GDM1 (cell line): ENCODE data around the gene ARHGAP8.

Experiments
- DNase-seq: peaks from one replicate; lab custom pipeline; 2025; lab: John Stamatoyannopoulos, UW

The ARHGAP8 gene

GRCh38 chr22:44726439-44726838 lies 25.9 kb upstream of the ARHGAP8 start:
- no peak for DNase-seq

DNA sequence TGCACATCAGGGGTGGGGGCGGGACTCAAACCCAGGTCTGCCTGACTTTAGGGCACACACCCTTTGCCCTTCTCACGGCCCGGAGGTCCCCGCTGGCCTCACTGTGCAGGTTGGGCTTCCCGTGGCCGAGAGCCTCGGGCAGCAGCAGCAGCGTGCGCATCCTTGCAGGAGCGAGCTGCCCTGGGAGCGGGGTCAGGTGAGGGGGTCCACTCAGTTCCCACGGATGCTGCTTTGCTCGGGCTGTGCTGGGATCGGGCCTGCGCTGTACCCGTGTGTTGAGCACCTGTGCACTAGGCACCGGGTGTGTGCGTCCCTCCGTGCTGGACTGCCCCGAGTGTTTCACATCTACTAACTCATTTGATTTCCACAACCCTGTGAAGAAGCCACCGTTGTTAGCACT lies 25.2 kb upstream of the ARHGAP8 start:
- DNase-seq: no peak

DNA sequence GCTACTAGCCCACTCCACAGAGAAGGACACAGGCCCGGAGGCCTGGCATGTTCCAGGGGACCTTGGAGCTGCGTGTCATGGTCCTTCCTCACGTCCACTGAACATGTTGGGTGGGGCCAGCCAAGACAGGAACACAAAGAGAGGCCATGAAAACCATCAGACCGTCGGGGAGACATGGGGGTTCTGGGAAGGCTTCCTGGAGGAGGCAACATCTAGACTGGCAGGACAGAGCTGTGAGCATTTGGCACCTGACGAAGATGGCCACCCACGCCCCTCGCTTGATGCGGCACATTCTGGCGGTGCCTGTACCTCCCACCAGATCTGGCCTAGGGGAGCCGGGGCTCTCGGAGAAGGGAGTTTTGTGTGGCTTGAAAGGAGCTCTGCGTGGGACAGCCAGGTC lies 24.7 kb upstream of the ARHGAP8 start:
- DNase-seq: no peak

DNA sequence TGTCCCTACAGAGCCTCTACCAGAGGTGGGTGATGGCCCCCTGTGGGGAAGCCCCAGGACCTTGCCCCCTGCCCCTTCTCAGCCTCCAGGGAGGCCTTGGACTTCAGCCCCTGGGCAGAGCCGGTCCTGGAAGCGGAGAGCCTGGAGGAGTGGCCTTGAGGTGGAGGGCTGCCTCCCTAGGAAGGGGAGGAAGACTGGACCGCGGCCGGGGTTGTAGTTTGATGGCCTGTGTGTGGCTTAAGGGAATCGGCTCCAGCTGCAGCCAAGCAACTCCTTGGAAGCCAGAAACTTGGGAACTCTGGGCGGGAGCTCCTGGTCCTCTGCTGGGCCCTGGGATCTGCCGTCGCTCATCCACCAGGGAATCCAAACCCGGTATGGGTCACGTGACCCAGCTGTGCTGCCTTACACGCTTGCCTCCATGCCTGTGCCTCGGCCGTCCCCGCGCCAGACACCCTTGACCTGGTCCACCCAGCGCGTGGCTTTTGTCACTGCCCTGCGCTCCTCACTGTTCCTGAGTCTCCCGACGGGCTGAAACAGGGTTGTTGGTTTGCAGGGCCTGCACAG lies 23.5 kb upstream of the ARHGAP8 start:
- no peak for DNase-seq

DNA sequence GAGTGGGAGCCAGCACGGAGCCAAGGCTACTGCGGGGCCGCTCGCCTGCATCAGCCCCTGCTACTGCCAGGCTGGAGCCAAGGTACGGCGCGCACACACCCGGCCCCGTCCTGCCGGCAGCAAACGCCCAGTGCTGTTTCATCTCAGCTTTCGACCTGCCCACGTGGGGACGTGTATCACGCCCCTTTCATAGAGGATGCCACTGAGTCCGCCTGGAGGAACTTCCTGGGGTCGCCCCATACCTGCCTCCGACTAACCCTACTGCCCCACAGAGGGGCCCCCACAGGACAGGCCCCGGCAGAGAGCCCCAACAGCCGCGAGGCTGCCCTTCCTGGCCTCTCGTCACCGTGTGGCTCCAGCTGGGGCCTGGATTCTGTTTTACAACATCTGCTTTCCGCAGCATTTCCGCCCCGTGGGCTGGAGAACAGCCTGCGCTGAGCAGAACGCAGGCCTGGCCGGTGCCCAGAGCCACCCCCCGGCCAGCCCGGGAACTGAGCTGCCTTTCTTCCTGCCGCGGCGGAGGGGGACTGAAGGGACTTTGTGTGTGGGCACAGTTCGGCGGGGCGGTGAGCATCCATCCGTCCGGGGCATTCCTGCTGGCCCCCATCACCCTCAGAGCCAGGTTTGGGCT lies 22.9 kb upstream of the ARHGAP8 start:
- DNase-seq: no peak

DNA sequence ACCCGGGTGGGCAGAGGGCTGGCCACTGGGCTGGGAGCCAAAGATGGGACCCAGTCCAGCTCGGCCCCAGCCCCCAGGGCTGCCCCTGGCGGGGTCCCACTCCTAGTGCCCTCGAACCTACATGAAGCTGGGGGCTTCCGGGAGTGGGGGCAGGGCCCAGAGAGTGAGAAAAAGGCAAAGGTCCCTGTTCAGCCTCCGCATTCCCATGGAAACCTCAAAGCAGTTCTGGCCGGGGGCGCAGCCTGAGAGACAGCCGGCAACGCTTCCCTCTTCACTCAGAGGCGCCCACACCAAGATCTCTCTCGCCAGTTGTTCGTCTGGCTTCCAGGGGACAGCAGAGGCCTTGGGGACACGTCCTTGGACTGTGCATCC lies 22.4 kb upstream of the ARHGAP8 start:
- DNase-seq: no peak

DNA sequence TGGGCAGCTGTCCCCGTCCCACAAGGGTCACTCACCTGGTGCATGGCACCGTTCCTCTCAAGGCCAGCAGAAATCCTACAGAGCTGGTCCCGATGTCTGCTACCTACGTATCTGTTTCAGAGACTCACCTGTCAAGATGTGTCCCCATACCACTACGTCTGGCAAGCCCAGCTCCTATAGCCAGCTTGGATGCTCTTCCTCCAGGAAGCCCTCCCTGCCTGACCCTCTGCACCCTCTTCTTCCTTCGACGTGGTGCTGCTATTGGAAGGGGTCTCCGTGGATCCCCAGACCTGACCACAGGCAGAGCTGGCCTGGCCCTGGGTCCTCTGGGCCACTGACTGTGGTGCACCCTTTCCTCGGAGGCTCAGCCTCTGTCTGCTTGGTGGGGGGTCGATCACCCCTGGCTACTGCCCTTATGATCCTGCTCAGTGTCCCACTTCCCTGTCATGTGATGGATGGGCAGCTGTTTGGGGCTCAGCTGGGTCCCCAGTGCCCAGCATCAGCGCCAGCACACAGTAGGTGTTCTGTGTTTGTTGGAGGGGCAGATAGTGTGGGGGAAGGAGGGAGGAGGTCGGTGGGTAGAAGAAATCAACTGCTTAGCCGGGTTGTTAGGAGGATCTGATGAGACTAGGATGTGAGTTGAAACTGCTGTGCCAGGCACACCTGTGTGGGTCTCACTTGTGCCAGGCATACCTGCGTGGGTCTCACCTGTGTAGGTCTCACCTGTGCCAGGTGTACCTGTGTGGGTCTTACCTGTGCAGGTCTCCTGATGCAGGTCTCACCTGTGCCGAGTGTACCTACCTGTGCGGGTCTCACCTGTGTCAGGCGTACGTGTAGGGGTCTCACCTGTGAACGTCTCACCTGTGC lies 21.7 kb upstream of the ARHGAP8 start:
- no peak for DNase-seq

DNA sequence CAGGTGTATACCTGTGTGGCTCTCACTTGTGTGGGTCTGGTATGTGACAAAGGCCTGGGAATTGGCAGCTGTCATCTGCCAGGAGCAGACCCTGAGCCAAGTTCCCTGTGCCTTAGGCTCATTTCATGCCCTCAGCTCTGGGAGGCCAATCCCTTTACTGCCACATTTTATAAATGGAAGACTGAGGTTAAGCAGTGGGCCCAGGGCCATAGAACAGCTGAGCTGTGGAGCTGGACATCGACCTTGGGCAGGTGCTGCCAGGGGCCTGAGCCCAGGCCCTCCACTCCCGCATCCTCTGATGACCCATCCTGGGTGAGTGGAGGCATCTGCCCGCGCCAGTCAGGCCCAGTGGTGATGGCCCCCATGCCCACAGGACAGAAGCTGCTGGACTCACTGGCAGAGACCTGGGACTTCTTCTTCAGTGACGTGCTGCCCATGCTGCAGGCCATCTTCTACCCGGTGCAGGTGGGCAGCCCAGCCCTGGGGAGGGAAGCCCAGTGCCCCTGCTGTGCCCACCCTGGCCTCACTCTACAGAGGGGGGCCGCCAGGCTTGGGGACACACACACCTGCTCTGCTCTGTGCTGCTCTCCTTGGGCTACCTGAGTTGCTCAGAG lies 20.9 kb upstream of the ARHGAP8 start:
- no peak for DNase-seq

DNA sequence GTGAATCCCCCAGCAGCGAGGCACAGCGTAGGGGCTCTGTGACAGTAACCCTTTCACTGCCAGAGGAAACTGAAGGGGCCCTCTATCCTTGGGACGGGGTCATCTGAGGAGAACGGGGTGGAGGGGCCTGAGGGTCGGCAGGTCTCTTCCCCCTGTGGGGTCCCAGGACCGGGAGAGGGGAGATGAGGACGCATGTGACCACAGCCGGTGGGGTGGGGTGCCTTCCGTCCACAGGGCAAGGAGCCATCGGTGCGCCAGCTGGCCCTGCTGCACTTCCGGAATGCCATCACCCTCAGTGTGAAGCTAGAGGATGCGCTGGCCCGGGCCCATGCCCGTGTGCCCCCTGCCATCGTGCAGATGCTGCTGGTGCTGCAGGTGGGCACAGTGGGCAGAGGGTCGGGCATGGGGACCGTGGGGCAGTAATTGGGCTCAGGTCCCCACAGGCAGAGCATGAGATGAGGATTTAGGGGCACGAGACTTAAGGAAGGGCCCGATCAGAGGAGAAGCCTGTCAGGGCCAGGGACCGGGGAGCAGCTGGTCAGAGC lies 20.3 kb upstream of the ARHGAP8 start:
- DNase-seq: no peak

DNA sequence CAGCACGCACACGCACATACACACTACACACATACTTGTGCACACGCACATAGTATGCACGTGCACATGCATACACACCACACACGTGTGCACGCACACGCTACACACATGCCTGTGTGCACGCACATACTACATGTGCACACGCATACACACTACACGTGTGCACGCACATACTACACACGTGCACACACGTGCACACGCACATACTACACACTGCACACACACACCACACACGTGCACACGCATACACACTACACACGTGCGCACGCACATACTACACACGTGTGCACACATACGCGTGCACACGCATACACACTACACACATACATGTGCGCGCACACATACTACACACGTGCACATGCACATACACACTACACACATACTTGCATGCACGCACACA lies 19.7 kb upstream of the ARHGAP8 start:
- no peak for DNase-seq

DNA sequence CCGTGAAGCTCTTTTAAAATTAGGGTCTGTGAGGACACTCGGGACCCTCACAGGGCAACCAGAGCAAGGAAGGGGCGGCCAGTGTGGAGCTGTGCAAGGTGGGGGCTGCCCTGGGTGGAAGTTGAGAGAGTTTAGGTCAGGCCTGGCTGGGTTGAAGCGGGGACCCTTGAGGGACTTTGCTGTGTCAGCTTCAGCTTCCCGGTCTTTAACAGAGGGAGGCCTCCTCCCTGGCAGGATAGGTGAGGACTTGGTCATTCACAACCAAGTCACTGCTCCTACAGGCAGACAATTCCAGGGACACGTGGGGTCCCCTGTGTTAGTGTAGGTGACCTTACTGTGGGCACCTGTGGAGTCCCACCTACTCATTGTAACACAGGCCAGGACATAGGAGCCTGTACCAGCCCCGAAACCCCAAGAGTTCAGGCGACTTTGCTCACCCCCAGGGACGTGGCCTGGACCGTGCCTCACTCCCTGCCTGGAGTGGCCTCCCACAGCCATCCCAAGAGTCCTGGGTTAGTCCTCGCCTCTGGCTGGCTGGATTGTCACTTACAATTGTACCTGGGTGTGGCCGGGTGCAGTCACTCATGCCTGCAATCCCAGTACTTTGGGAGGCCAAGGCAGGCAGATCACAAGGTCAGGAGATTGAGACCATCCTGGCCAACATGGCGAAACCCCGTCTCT lies 18.8 kb upstream of the ARHGAP8 start:
- DNase-seq: no peak

DNA sequence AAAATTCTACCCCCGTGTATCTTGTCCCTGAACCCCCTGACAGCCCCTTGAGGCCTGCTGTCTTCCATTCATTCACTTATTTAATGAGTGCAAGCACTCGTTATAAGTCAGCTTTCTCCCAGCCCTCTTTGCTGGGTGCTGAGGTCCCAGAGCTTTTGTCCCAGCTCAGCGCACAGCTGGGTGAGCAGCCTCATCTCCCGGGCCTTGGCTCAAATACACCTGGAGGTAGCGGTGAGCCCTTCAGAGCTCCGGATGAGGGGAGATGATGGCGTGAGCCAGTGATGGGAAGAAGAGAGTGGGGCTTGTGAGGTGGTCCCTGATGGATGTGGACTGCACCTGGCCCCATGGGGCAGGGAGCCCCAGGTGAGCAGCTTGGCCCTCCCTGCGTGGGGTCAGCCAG lies 18.1 kb upstream of the ARHGAP8 start:
- no peak for DNase-seq

- no peak for DNase-seq
Measured at GRCh38 chr22:44734801-44735517, 17.4 kb upstream of the ARHGAP8 start.

DNA sequence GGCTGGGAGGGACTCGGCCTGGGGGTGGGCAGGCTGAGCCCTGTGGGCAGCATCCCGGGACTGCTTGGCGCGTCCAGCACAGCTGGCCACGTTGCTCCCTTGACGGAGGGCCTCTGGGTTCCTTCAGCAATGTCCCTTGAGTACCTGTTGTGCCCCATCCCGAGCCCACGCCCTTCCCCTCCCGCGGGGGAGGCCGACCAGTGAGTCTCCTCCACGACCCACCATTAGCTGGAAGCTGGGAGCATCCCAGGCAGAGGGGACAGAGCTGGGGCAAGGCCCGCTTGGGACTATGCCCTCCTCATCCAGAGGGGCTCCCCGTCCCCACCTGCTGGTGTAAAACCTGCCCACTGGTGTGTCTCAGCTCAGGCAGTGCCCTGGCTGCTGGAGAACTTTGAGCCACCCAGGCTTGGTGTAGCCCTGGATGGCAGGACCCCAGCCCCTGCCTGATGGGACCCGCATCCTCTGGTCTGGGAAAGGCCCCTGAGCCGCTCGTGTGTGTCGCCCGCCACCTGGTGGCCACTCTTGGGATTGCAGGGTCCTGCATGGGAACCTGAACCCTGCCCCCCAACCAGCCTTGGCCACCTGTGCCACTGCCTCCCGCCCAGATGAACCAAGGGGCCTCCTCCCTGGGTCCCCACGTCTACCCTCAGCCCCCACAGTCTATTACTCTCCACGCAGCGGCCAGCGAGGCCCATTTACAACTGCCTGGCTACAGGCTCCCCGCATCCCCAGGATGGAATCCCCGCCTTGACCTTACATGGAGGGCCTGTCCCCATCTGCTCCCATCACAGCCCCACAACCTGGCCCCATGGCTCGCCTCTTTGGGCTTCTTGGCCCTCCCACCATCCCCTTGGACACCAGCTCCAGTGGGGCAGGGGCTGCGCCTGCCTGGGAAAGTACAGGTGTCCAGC lies 16.6 kb upstream of the ARHGAP8 start:
- DNase-seq: peak; percentile 47

GRCh38 chr22:44736581-44737405 lies 15.6 kb upstream of the ARHGAP8 start:
- DNase-seq: no peak

GRCh38 chr22:44737406-44738346 lies 14.7 kb upstream of the ARHGAP8 start:
- no peak for DNase-seq

GRCh38 chr22:44738347-44738715 lies 14.0 kb upstream of the ARHGAP8 start:
- no peak for DNase-seq

DNA sequence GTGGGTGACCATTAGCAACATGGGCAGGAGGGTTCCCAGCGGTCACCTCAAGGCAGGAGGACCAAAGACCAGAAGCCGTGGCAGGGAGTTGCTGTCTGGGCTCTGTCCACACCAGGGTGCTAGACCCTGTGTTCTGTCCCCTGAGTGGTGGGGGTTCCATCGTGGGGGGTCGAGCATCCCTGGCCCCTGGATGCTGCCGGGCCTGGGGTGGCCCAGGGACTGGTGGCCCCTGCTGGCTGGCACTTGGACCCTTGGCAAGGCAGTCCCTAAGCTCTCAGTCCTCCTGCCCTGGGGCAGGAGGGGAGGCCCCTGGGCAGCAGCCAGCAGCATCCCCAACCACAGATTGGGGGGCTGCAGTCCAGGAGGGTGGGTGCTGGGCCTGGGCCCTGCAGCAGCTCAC lies 13.4 kb upstream of the ARHGAP8 start:
- no peak for DNase-seq
